Fibroblast of mammary gland (primary cell): ENCODE data around the gene PHETA2.

Experiments
- DNase-seq: peaks from one replicate; pipeline ENCODE4 v3.0.0-alpha.2; 2010; ENCODE audit warnings: low read depth
- H3K4me3 ChIP-seq: 2 replicates; pipeline ENCODE4 v1.5.1; 2011; ENCODE audit warnings: low read depth, mild to moderate bottlenecking, low read length, moderate library complexity; ENCODE audit not compliant: control insufficient read depth
- TF ChIP-seq, protein P1 (sequence below): conservative IDR thresholded peaks from 2 replicates; pipeline ENCODE4 v1.5.1; 2011; ENCODE audit warnings: low read depth, low read length, inconsistent platforms; ENCODE audit not compliant: control insufficient read depth, insufficient read depth

Gene PHETA2, protein sequence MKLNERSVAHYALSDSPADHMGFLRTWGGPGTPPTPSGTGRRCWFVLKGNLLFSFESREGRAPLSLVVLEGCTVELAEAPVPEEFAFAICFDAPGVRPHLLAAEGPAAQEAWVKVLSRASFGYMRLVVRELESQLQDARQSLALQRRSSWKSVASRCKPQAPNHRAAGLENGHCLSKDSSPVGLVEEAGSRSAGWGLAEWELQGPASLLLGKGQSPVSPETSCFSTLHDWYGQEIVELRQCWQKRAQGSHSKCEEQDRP

DNA sequence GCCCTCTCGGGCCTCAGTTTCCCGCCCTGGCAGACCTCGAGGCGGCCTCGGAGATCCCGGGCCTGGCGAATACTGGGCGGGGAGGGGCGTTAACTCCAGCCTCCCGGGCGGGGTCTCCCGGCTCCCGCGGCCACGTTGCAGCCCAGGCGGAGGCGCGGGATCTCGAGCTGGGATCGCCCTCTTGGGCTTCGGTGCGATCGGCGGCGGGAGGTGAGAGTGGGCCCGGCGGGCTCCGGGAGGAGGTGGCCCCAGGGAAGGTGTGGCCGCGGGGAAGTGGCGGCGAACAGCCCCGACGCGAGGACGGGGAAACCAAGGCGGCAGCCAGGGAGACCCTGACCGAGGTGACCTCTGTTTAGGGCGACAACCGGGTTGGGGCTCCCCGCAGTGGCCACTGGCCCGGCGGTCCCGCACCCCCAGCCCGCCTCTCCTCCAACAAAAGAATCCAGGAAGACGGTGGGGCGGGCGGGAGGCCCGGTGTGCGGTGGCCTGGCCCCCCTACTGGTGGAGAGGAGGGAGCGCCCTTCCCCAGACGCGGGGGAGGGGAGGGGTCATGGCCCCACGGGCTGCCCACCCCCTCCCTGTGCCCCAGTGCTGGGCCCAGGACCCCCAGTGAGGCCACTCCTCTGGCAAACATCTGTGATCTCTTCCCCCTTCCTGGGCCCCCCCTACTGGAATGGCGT is at the start of gene PHETA2:
TSS of gene PHETA2 (plus strand) at position 117 of the 680 bp plus-strand sequence. CDS start 3,046 bp downstream, outside the sequence.
- TF ChIP-seq, protein P1, sequence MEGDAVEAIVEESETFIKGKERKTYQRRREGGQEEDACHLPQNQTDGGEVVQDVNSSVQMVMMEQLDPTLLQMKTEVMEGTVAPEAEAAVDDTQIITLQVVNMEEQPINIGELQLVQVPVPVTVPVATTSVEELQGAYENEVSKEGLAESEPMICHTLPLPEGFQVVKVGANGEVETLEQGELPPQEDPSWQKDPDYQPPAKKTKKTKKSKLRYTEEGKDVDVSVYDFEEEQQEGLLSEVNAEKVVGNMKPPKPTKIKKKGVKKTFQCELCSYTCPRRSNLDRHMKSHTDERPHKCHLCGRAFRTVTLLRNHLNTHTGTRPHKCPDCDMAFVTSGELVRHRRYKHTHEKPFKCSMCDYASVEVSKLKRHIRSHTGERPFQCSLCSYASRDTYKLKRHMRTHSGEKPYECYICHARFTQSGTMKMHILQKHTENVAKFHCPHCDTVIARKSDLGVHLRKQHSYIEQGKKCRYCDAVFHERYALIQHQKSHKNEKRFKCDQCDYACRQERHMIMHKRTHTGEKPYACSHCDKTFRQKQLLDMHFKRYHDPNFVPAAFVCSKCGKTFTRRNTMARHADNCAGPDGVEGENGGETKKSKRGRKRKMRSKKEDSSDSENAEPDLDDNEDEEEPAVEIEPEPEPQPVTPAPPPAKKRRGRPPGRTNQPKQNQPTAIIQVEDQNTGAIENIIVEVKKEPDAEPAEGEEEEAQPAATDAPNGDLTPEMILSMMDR = peak; percentile 40
- DNase-seq = peak; percentile 34
- peak within 1 kb of the TSS; percentile 66 for H3K4me3 ChIP-seq

DNA sequence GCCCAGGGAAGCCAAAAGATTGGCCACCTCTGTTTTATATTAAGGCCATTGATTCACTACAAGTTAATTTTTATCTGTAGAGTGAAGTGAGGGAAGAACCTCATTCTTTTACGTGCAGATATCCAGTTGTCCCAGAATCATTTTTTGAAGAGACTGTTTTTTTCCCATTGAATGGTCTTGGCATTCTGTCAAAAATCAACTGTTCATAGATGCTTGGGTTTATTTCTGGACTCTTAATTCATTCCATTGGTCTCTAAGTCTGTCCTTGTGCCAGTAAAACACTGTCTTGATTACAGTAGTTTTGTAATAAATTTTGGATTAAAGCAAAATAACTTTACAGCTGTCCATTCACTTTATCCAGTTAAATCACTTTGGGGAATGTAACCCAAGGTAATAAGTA is 48.6 kb upstream of the PHETA2 start:
- TF ChIP-seq, protein P1 = no peak
- no peak overlapping the region for H3K4me3 ChIP-seq
- DNase-seq = no peak

DNA sequence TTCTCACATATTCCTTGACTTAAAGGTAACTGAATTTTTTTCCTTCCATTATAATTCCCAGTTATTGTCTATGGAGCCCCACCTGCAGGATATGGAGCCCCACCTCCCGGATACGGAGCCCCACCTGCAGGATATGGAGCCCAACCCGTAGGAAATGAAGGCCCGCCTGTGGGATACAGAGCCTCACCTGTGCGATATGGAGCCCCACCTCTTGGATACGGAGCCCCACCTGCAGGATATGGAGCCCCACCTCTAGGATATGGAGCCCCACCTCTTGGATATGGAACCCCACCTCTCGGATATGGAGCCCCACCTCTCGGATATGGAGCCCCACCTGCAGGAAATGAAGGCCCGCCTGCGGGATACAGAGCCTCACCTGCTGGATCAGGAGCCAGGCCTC is 47.3 kb upstream of the PHETA2 start:
- TF ChIP-seq, protein P1 = no peak
- no peak overlapping the region for H3K4me3 ChIP-seq
- no peak for DNase-seq

DNA sequence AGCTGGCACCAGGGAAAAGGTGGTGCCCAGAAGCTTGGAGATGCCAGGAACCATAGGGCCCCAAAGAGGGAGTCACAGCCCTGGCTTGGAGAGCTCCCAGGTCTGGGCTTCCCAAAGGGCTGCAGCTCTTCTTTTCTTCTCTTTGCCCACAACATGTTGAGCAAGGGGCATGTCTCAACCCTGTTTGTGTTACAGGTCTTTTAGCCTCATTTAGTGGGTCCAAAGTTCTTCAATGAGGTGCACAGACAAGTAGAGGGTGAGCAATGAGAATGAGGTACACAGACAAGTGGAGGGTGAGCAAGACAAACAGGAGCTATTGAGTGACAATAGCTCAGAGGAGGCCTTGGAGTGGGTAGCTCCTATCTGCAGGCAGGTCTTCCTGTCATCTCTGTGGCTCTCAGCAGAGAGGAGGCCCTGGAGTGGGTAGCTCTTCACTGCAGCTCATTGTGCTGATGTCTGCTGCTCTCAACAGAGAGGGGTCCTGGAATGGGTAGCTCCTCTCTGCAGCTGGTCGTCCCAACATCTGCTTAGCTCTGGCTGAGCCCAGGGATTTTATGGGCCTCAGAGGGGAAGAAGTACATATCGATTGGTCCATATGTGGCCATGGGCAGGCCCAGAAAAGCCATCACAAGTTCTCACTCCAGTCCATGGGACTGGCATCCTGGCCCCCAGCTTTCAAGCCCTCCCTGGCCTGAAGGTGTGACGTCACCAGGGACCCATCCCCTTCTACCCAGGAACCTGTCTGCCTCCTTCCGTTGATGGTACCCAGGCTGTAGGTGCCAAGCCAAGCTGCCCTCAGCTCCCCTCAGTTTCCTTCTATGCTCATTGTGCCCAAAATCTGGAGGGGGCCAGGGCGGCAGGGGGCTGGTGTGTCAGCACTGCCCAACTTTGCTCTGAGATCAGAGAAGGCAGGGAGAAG is 40.5 kb upstream of the PHETA2 start:
- TF ChIP-seq, protein P1 = no peak
- no peak for DNase-seq
- no peak overlapping the region for H3K4me3 ChIP-seq

DNA sequence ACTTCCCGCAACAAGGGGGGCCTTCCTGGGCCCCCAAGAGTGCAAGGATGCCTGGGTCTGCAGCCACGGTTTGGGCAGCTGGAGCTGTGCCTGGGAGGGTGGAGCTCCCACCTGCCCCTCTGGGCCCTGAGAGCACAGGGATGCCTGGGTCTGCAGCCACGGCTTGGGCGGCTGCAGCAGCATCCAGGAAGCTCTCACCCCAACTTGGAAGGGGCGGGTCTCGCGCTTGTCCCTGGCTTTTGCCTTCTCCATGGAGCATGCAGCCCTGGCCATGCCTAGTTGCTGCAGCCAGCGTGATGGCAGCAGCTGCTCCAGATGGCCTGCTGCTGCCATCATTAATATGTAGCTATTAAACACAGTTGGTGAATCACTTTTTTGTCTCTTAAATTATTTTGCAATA is 38.8 kb upstream of the PHETA2 start:
- DNase-seq = no peak
- TF ChIP-seq, protein P1 = no peak
- H3K4me3 ChIP-seq = no peak overlapping the region

DNA sequence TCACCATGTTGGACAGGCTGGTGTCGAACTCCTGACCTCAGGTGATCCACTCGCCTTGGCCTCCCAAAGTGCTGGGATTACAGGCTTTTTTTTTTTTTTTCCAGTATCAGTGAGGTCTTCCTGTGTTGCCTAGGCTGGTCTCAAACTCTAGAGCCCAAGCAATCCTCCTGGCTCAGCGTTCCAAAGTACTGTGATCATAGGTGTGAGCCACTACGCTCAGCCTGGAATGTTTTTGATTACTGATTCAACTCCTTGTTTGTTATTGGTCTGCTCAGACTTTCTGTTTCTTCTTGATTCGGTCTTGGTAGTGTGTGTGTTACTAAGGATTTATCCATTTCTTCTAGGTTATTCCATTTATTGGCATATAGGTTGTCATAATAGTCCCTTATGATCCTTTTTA is 34.8 kb upstream of the PHETA2 start:
- TF ChIP-seq, protein P1 = no peak
- H3K4me3 ChIP-seq = no peak overlapping the region
- DNase-seq = peak; percentile 4
